Measurements from ENCODE around the gene PIPOX.

The PIPOX gene

GRCh38 chr17:29019475-29020181 is 23.3 kb upstream of the PIPOX start:
- DNase-seq (ENCODE audit: low read depth in 3 of 3, low spot score in 1 of 3), result no peak

- no peak for DNase-seq (ENCODE audit: low read depth in 3 of 3, low spot score in 1 of 3)
These were observed 22.4 kb upstream of the PIPOX start for GRCh38 chr17:29020576-29020975.

GRCh38 chr17:29021226-29021625 is 21.7 kb upstream of the PIPOX start:
- no peak for DNase-seq (ENCODE audit: low read depth in 3 of 3, low spot score in 1 of 3)

- DNase-seq (ENCODE audit: low read depth in 3 of 3, low spot score in 1 of 3), result no peak
These were observed 20.9 kb upstream of the PIPOX start for GRCh38 chr17:29022074-29022473.

GRCh38 chr17:29024316-29024952 is 18.5 kb upstream of the PIPOX start:
- no peak for DNase-seq (ENCODE audit: low read depth in 3 of 3, low spot score in 1 of 3)

GRCh38 chr17:29031488-29031887 is 11.5 kb upstream of the PIPOX start:
- no peak for DNase-seq (ENCODE audit: low read depth in 3 of 3, low spot score in 1 of 3)

GRCh38 chr17:29032013-29032856 is 10.7 kb upstream of the PIPOX start:
- no peak for DNase-seq (ENCODE audit: low read depth in 3 of 3, low spot score in 1 of 3)

- no peak for DNase-seq (ENCODE audit: low read depth in 3 of 3, low spot score in 1 of 3)
These were observed 10.1 kb upstream of the PIPOX start for GRCh38 chr17:29032857-29033197.

- DNase-seq (ENCODE audit: low read depth in 3 of 3, low spot score in 1 of 3), result no peak
These were observed 8.4 kb upstream of the PIPOX start for GRCh38 chr17:29034510-29034909.

- no peak for DNase-seq (ENCODE audit: low read depth in 3 of 3, low spot score in 1 of 3)
These were observed 6.4 kb upstream of the PIPOX start for GRCh38 chr17:29036584-29036983.

GRCh38 chr17:29037739-29038084 is 5.2 kb upstream of the PIPOX start:
- DNase-seq (ENCODE audit: low read depth in 3 of 3, low spot score in 1 of 3), result no peak

GRCh38 chr17:29038085-29038795 is 4.7 kb upstream of the PIPOX start:
- DNase-seq (ENCODE audit: low read depth in 3 of 3, low spot score in 1 of 3), result no peak

- no peak for DNase-seq (ENCODE audit: low read depth in 3 of 3, low spot score in 1 of 3)
These were observed 3.0 kb upstream of the PIPOX start for GRCh38 chr17:29039764-29040598.

GRCh38 chr17:29041091-29041490 is 1.9 kb upstream of the PIPOX start:
- no peak for DNase-seq (ENCODE audit: low read depth in 3 of 3, low spot score in 1 of 3)

GRCh38 chr17:29041571-29041970 is 1.4 kb upstream of the PIPOX start:
- no peak for DNase-seq (ENCODE audit: low read depth in 3 of 3, low spot score in 1 of 3)

- no peak for DNase-seq (ENCODE audit: low read depth in 3 of 3, low spot score in 1 of 3)
These were observed 789 bp upstream of the PIPOX start for GRCh38 chr17:29042026-29042678.

- no peak for DNase-seq (ENCODE audit: low read depth in 3 of 3, low spot score in 1 of 3)
These were observed 701 bp downstream of the PIPOX start for GRCh38 chr17:29043539-29044145.

GRCh38 chr17:29045026-29045425 is 2.1 kb downstream of the PIPOX start:
- DNase-seq (ENCODE audit: low read depth in 3 of 3, low spot score in 1 of 3), result no peak

GRCh38 chr17:29045734-29046472 is 3.0 kb downstream of the PIPOX start:
- no peak for DNase-seq (ENCODE audit: low read depth in 3 of 3, low spot score in 1 of 3)

Data from stimulated activated CD4-positive, alpha-beta T cell treated with anti-CD3 and anti-CD28 coated beads, TNF-alpha, amount 100 ng/mL, for 1 hour (primary cell).